HCT116 (cell line): ENCODE results near the gene DUSP18. TPM values are rescaled to one million over a fixed set of nuclear protein-coding genes. Genes with fewer than 3 reads are reported as not detected.

Source experiments
- ATAC-seq: fragments of 200-7000 bp; cut with Tn5 transposase; 2 replicates; pipeline ENCODE4 v1.9.1; 2020; ENCODE audit warnings: mild to moderate bottlenecking, moderate library complexity
- BruUV-seq: library from RNA; stranded (reverse); fragments of 400-500 nt; replicated peaks from 2 replicates; lab custom pipeline; 2021; lab: Mats Ljungman, UMichigan
- CTCF ChIA-PET: fragments of 300-600 bp; sonication (Branson Sonifier 250); formaldehyde crosslinking; loops from one replicate; lab custom pipeline; 2021; ENCODE audit warnings: antibody characterized with exemption; lab: Charles Lee
- POLR2A ChIA-PET: fragments of 300-600, 350-600 bp; sonication (Branson Sonifier 250); formaldehyde crosslinking; loops from one replicate; lab custom pipeline; 2021; ENCODE audit warnings: antibody characterized with exemption; lab: Charles Lee
- RAD21 ChIA-PET, 2 experiments: fragments of 300-600 bp; sonication (Branson Sonifier 250); formaldehyde crosslinking; loops; one replicate each; lab custom pipeline; 2023; ENCODE audit warnings: low total read pairs in 2 of 2; ENCODE audit not compliant: uncharacterized antibody in 2 of 2, unreplicated experiment in 2 of 2, low non-redundant PET in 1 of 2; lab: Charles Lee
- DNase-seq: peaks from one replicate; pipeline ENCODE4 v3.0.0-alpha.2; 2010; ENCODE audit warnings: low read depth, low spot score
- H2AFZ ChIP-seq: fragments of 200-600 bp; shearing (Covaris generic), sonication (generic); 2 replicates; pipeline ENCODE4 v1.6.1; 2017; ENCODE audit warnings: low read depth, mixed run types, mixed read lengths, antibody characterized with exemption, low read length; ENCODE audit not compliant: poor library complexity, severe bottlenecking
- H3K27ac ChIP-seq: 2 replicates; pipeline ENCODE4 v1.5.1; 2012; ENCODE audit warnings: low read depth, low read length
- H3K27me3 ChIP-seq: fragments of 200-600 bp; sonication (generic); 2 replicates; pipeline ENCODE4 v1.6.1; 2016; ENCODE audit warnings: mixed run types, low read length, mixed read lengths; ENCODE audit not compliant: insufficient read depth
- H3K36me3 ChIP-seq, 2 experiments: fragments of 200-500 bp in 1 of 2; fragments of 200-600 bp in 1 of 2; sonication (Bioruptor generic) in 1 of 2; sonication (generic) in 1 of 2; 2 replicates each; pipeline versions ENCODE4 v1.5.1 to v1.6.1; 2014 to 2016; ENCODE audit warnings: low read length in 2 of 2, inconsistent platforms in 1 of 2, mixed read lengths in 1 of 2, mixed run types in 1 of 2; ENCODE audit not compliant: insufficient read depth in 2 of 2, control insufficient read depth in 1 of 2
- H3K4me1 ChIP-seq, 2 experiments: fragments of 200-600 bp in 1 of 2; sonication (generic) in 1 of 2; 2 replicates each; pipeline versions ENCODE4 v1.5.1 to v1.6.1; 2012 to 2017; ENCODE audit warnings: low read length in 2 of 2, inconsistent platforms in 1 of 2, mild to moderate bottlenecking in 1 of 2, mixed read lengths in 1 of 2, mixed run types in 1 of 2, moderate library complexity in 1 of 2; ENCODE audit not compliant: insufficient read depth in 2 of 2, control insufficient read depth in 1 of 2
- H3K4me2 ChIP-seq: fragments of 200-600 bp; sonication (generic); 2 replicates; pipeline ENCODE4 v1.6.1; 2017; ENCODE audit warnings: mixed run types, low read length, mixed read lengths
- H3K4me3 ChIP-seq, 2 experiments: fragments of 200-600 bp in 1 of 2; sonication (generic) in 1 of 2; replicated peaks in 1 of 2; 2 replicates each; pipeline ENCODE4 v1.5.1; 2011 to 2016; ENCODE audit warnings: low read length in 2 of 2, control low read depth in 1 of 2, low read depth in 1 of 2, mild to moderate bottlenecking in 1 of 2, mixed read lengths in 1 of 2, mixed run types in 1 of 2
- H3K79me2 ChIP-seq: fragments of 200-600 bp; sonication (generic); 2 replicates; pipeline ENCODE4 v1.6.1; 2017; ENCODE audit warnings: mild to moderate bottlenecking, mixed run types, low read length, moderate library complexity, mixed read lengths; ENCODE audit not compliant: insufficient read depth
- H3K9ac ChIP-seq: fragments of 200-600 bp; sonication (generic); 2 replicates; pipeline ENCODE4 v1.6.1; 2016; ENCODE audit warnings: low read length, mixed read lengths
- H3K9me2 ChIP-seq: fragments of 200-600 bp; sonication (generic), shearing (Covaris generic); 2 replicates; pipeline ENCODE4 v1.6.1; 2017; ENCODE audit warnings: mixed run types, mild to moderate bottlenecking, moderate library complexity; ENCODE audit not compliant: insufficient read depth
- H3K9me3 ChIP-seq, 2 experiments: fragments of 200-500 bp in 1 of 2; fragments of 200-600 bp in 1 of 2; sonication (Bioruptor generic) in 1 of 2; sonication (generic) in 1 of 2; 2 replicates each; pipeline ENCODE4 v1.6.1; 2014 to 2017; ENCODE audit warnings: low read length in 2 of 2, mixed read lengths in 2 of 2, inconsistent platforms in 1 of 2, low read depth in 1 of 2, mild to moderate bottlenecking in 1 of 2, mixed run types in 1 of 2, moderate library complexity in 1 of 2; ENCODE audit not compliant: control insufficient read depth in 1 of 2, insufficient read depth in 1 of 2
- H4K20me1 ChIP-seq: fragments of 200-600 bp; sonication (generic), shearing (Covaris generic); 2 replicates; pipeline ENCODE4 v1.6.1; 2017; ENCODE audit warnings: mixed run types, mild to moderate bottlenecking, moderate library complexity; ENCODE audit not compliant: insufficient read depth
- ATF3 ChIP-seq: IDR thresholded peaks from 2 replicates; pipeline ENCODE4 v1.6.1; 2012
- CEBPB ChIP-seq: IDR thresholded peaks from 2 replicates; pipeline ENCODE4 v1.6.1; 2012; ENCODE audit warnings: low read depth
- EGR1 ChIP-seq: IDR thresholded peaks from 2 replicates; pipeline ENCODE4 v1.6.1; 2012; ENCODE audit warnings: low read depth
- ELF1 ChIP-seq: IDR thresholded peaks from 2 replicates; pipeline ENCODE4 v1.6.1; 2012; ENCODE audit warnings: low read depth, borderline replicate concordance
- EZH2 ChIP-seq: fragments of 200-600 bp; sonication (generic); IDR thresholded peaks from 2 replicates; pipeline ENCODE4 v1.6.1; 2017; ENCODE audit warnings: antibody characterized with exemption, mixed run types
- EZH2phosphoT487 ChIP-seq: fragments of 200-600 bp; IDR thresholded peaks from 2 replicates; pipeline ENCODE4 v1.6.1; 2018; ENCODE audit warnings: antibody characterized with exemption, borderline replicate concordance
- FOSL1 ChIP-seq: IDR thresholded peaks from 2 replicates; pipeline ENCODE4 v1.6.1; 2012; ENCODE audit warnings: low read depth
- JUND ChIP-seq: IDR thresholded peaks from 2 replicates; pipeline ENCODE4 v1.6.1; 2012
- MAX ChIP-seq: IDR thresholded peaks from 2 replicates; pipeline ENCODE4 v1.6.1; 2012
- POLR2A ChIP-seq: IDR thresholded peaks from 2 replicates; pipeline ENCODE4 v1.7.0; 2011; ENCODE audit warnings: borderline replicate concordance; ENCODE audit not compliant: insufficient read depth, insufficient read length; ENCODE audit errors: extremely low read depth
- POLR2AphosphoS5 ChIP-seq: IDR thresholded peaks from 2 replicates; pipeline ENCODE4 v1.6.1; 2011; ENCODE audit warnings: mild to moderate bottlenecking, low read depth, low read length, moderate library complexity
- RAD21 ChIP-seq: IDR thresholded peaks from 2 replicates; pipeline ENCODE4 v1.6.1; 2012; ENCODE audit warnings: low read depth, mild to moderate bottlenecking
- SP1 ChIP-seq: IDR thresholded peaks from 2 replicates; pipeline ENCODE4 v1.6.1; 2012; ENCODE audit warnings: low read depth
- SRF ChIP-seq: IDR thresholded peaks from 2 replicates; pipeline ENCODE4 v1.6.1; 2012; ENCODE audit warnings: low read depth
- YY1 ChIP-seq: IDR thresholded peaks from 2 replicates; pipeline ENCODE4 v1.6.1; 2011; ENCODE audit warnings: low read length, low read depth, moderate library complexity, mild to moderate bottlenecking; ENCODE audit not compliant: insufficient replicate concordance; ENCODE audit errors: extremely low read depth
- ZFX ChIP-seq: fragments of 450-650 bp; IDR thresholded peaks from 2 replicates; pipeline ENCODE4 v1.6.1; 2017
- ZNF274 ChIP-seq: fragments of 200-500 bp; sonication (Bioruptor generic); IDR thresholded peaks from 2 replicates; pipeline ENCODE4 v1.6.1; 2014; ENCODE audit warnings: mild to moderate bottlenecking, low read depth, low read length, inconsistent platforms
- intact Hi-C: fragments of 100-400 bp; cut with micrococcal nuclease; formaldehyde crosslinking; loops from 2 replicates; pipeline ENCODE4 v1.10.0; 2022
- total RNA-seq: library from RNA; stranded (reverse); gene quantifications from one replicate; pipeline ENCODE4 v1.2.1, GENCODE V29; 2021; ENCODE audit not compliant: unreplicated experiment
- TF ChIP-seq, protein P1 (sequence below): IDR thresholded peaks from 2 replicates; pipeline ENCODE4 v1.6.1; 2012; ENCODE audit warnings: low read depth

DUSP18 gene
- total RNA-seq, 1 experiment from 2014 or later = 9.7 TPM

DNA sequence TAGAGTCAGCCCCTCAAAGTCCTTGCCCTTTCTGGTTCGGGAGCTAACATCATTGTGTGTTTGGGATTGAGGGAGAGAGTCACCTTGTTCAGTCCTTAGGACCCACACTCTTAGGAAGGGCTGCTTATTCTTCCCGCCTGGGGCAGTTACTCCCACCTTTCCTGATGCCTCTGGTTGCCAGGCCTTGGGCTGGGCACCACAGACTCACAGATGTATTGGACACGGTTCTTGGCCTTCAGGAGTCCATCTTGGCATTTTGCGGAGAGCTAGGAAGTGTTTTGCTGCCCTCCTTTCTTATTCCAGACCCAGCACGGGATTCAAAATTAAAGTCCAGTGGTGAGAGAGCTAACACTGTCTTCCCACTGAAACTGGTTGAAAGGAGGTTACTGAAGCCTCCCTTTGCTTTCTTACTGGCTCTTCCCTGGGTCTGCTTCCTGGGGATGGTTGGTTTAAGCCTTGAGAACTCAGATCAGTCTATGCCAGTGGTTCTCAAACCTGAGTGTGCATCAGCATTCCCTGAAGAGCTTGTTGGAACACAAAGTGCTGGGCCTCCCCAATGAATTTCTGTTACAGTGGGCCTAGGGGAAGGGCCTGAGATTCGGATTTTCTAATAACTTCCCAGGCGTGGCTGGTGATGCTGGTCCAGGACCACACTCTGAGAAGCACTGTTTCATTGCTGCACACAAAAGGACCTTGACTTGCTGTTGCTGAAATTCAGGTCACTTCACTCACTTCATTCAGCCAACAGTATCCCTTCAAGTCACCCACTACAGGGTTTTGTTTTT is 28.4 kb upstream of the DUSP18 start (continued):
- TF ChIP-seq ZNF274 = no peak

- H3K4me3 ChIP-seq = peak overlapping the region; percentile 59 to 75
- RAD21 ChIA-PET = no interaction called here
- H3K27me3 ChIP-seq = no peaks in the 10 kb centered on the region
- no peaks in the 10 kb centered on the region for H3K9me2 ChIP-seq
- POLR2A ChIA-PET = no interaction called here
- no peak for TF ChIP-seq POLR2A
- TF ChIP-seq, protein P1, sequence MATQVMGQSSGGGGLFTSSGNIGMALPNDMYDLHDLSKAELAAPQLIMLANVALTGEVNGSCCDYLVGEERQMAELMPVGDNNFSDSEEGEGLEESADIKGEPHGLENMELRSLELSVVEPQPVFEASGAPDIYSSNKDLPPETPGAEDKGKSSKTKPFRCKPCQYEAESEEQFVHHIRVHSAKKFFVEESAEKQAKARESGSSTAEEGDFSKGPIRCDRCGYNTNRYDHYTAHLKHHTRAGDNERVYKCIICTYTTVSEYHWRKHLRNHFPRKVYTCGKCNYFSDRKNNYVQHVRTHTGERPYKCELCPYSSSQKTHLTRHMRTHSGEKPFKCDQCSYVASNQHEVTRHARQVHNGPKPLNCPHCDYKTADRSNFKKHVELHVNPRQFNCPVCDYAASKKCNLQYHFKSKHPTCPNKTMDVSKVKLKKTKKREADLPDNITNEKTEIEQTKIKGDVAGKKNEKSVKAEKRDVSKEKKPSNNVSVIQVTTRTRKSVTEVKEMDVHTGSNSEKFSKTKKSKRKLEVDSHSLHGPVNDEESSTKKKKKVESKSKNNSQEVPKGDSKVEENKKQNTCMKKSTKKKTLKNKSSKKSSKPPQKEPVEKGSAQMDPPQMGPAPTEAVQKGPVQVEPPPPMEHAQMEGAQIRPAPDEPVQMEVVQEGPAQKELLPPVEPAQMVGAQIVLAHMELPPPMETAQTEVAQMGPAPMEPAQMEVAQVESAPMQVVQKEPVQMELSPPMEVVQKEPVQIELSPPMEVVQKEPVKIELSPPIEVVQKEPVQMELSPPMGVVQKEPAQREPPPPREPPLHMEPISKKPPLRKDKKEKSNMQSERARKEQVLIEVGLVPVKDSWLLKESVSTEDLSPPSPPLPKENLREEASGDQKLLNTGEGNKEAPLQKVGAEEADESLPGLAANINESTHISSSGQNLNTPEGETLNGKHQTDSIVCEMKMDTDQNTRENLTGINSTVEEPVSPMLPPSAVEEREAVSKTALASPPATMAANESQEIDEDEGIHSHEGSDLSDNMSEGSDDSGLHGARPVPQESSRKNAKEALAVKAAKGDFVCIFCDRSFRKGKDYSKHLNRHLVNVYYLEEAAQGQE = no peak
- TF ChIP-seq EZH2 = no peak
- no peak for TF ChIP-seq ZNF274
- no peak for TF ChIP-seq EZH2phosphoT487
- TF ChIP-seq ZFX = no peak
- no peak for TF ChIP-seq CEBPB
- no peak for TF ChIP-seq POLR2AphosphoS5
- TF ChIP-seq ATF3 = no peak
- no peak for TF ChIP-seq RAD21
- no peak for TF ChIP-seq ELF1
- TF ChIP-seq YY1 = no peak
- TF ChIP-seq EGR1 = no peak
- TF ChIP-seq MAX = no peak
- no peak for TF ChIP-seq FOSL1
- no peak for TF ChIP-seq SP1
- TF ChIP-seq JUND = no peak
- no peak for TF ChIP-seq SRF
- no peaks in the 10 kb centered on the region for H3K9me3 ChIP-seq
- peak overlapping the region; percentile 70 for H3K9ac ChIP-seq
- ATAC-seq = no peak
- H3K36me3 ChIP-seq = no peaks in the 10 kb centered on the region
- H3K27ac ChIP-seq = peak overlapping the region; percentile 48; the same call in 1 of the 2 replicates
- no TSS peak for BruUV-seq
- DNase-seq = no peak
- intact Hi-C loops = no loop called here
- H3K4me2 ChIP-seq = peak overlapping the region; percentile 96
- peaks cover 20% of the 10 kb centered on the region; the same call in 1 of the 2 replicates for H3K79me2 ChIP-seq
- no peak overlapping the region for H2AFZ ChIP-seq
- no peaks in the 10 kb centered on the region for H4K20me1 ChIP-seq
- CTCF ChIA-PET = no interaction called here
- H3K4me1 ChIP-seq = peaks cover 20 to 46% of the 10 kb centered on the region in 2 experiments
These were observed 27.7 kb upstream of the DUSP18 start for GRCh38 chr22:30695351-30695851.
